WTC11 (cell line): ENCODE results near the gene NHSL1. TPM values are rescaled to one million over a fixed set of nuclear protein-coding genes. Genes with fewer than 3 reads are reported as not detected.
A peak's percentile ranks its signal among the peaks of the same experiment; 100 is the strongest.

Source experiments
- ATAC-seq: fragments of 200-7000 bp; cut with Tn5 transposase; 2 replicates; pipeline ENCODE4 v1.10.0; 2021; ENCODE audit warnings: mild to moderate bottlenecking, moderate library complexity
- CTCF ChIA-PET: fragments of 300-600 bp; sonication (Branson Sonifier 250); formaldehyde crosslinking; loops from one replicate; lab custom pipeline; 2021; ENCODE audit warnings: antibody characterized with exemption; lab: Charles Lee
- POLR2A ChIA-PET: fragments of 350-600 bp; sonication (Branson Sonifier 250); formaldehyde crosslinking; loops from one replicate; lab custom pipeline; 2021; ENCODE audit warnings: antibody characterized with exemption; lab: Charles Lee
- DNase-seq: peaks from one replicate; pipeline ENCODE4 v3.0.0; 2021; ENCODE audit warnings: low spot score
- H3K27ac Mint-ChIP-seq: 2 replicates; pipeline ENCODE4 v1.8.0; 2021; ENCODE audit warnings: mixed read lengths
- H3K27me3 Mint-ChIP-seq: 2 replicates; pipeline ENCODE4 v1.8.0; 2021; ENCODE audit warnings: low read depth, mild to moderate bottlenecking, moderate library complexity, mixed read lengths
- H3K36me3 Mint-ChIP-seq: 2 replicates; pipeline ENCODE4 v1.8.0; 2021; ENCODE audit warnings: mixed read lengths
- H3K4me1 Mint-ChIP-seq: 2 replicates; pipeline ENCODE4 v1.8.0; 2022; ENCODE audit warnings: mixed read lengths
- H3K4me3 Mint-ChIP-seq: 2 replicates; pipeline ENCODE4 v1.8.0; 2021; ENCODE audit warnings: mild to moderate bottlenecking, moderate library complexity, mixed read lengths
- H3K9me3 Mint-ChIP-seq: 2 replicates; pipeline ENCODE4 v1.8.0; 2021; ENCODE audit warnings: mixed read lengths
- CREB1 ChIP-seq: sonication (generic); formaldehyde crosslinking; IDR thresholded peaks from 2 replicates; pipeline ENCODE4 v1.8.0; 2023; ENCODE audit warnings: mild to moderate bottlenecking, missing genetic modification reagents
- ETV6 ChIP-seq: sonication (generic); formaldehyde crosslinking; IDR thresholded peaks from 2 replicates; pipeline ENCODE4 v1.8.1; 2022; ENCODE audit warnings: mild to moderate bottlenecking, missing genetic modification reagents
- FOXJ3 ChIP-seq: sonication (generic); formaldehyde crosslinking; IDR thresholded peaks from 2 replicates; pipeline ENCODE4 v1.9.0; 2021; ENCODE audit warnings: missing genetic modification reagents, mild to moderate bottlenecking, borderline replicate concordance
- GABPB1 ChIP-seq: sonication (generic); formaldehyde crosslinking; IDR thresholded peaks from 2 replicates; pipeline ENCODE4 v1.8.1; 2023; ENCODE audit warnings: mild to moderate bottlenecking, missing genetic modification reagents
- GRHL2 ChIP-seq: fragments of 250-450 bp; sonication (Bioruptor Pico); IDR thresholded peaks from 2 replicates; pipeline ENCODE4 v1.8.0; 2022; ENCODE audit warnings: mild to moderate bottlenecking, moderate library complexity; ENCODE audit not compliant: insufficient replicate concordance, severe bottlenecking
- HMGA2 ChIP-seq: fragments of 250-450 bp; sonication (Bioruptor Pico); IDR thresholded peaks from 2 replicates; pipeline ENCODE4 v1.4.0; 2021; ENCODE audit warnings: mild to moderate bottlenecking, moderate library complexity
- MXD4 ChIP-seq: fragments of 250-450 bp; sonication (Bioruptor Pico); IDR thresholded peaks from 2 replicates; pipeline ENCODE4 v1.8.0; 2021; ENCODE audit warnings: mild to moderate bottlenecking, moderate library complexity, borderline replicate concordance
- MYBL2 ChIP-seq: sonication (generic); formaldehyde crosslinking; IDR thresholded peaks from 2 replicates; pipeline ENCODE4 v1.8.1; 2023; ENCODE audit warnings: mild to moderate bottlenecking, moderate library complexity, missing genetic modification reagents
- SMAD4 ChIP-seq: sonication (generic); formaldehyde crosslinking; IDR thresholded peaks from 2 replicates; pipeline ENCODE4 v1.8.0; 2022; ENCODE audit warnings: mild to moderate bottlenecking, missing genetic modification reagents
- SP1 ChIP-seq: sonication (generic); formaldehyde crosslinking; conservative IDR thresholded peaks from 2 replicates; pipeline ENCODE4 v1.8.1; 2022; ENCODE audit warnings: missing genetic modification reagents
- TEAD4 ChIP-seq: sonication (generic); formaldehyde crosslinking; IDR thresholded peaks from 2 replicates; pipeline ENCODE4 v1.8.0; 2022; ENCODE audit warnings: mild to moderate bottlenecking, missing genetic modification reagents
- ZNF396 ChIP-seq: fragments of 250-450 bp; sonication (Bioruptor Pico); IDR thresholded peaks from 2 replicates; pipeline ENCODE4 v1.8.0; 2021; ENCODE audit warnings: mild to moderate bottlenecking, moderate library complexity, borderline replicate concordance
- ZNF671 ChIP-seq: fragments of 250-450 bp; sonication (Bioruptor Pico); IDR thresholded peaks from 2 replicates; pipeline ENCODE4 v1.8.0; 2021; ENCODE audit warnings: mild to moderate bottlenecking
- total RNA-seq: library from RNA; stranded (reverse); gene quantifications from 3 replicates; pipeline ENCODE4 v1.2.3, GENCODE V29; 2021
- TF ChIP-seq, protein P1 (sequence below): fragments of 250-450 bp; sonication (Bioruptor Pico); IDR thresholded peaks from 2 replicates; pipeline ENCODE4 v1.9.0; 2021; ENCODE audit warnings: moderate library complexity, mild to moderate bottlenecking, inconsistent platforms, borderline replicate concordance
- TF ChIP-seq, protein P2 (sequence below): fragments of 250-450 bp; sonication (Bioruptor Pico); IDR thresholded peaks from 2 replicates; pipeline ENCODE4 v2.1.2; 2022; ENCODE audit warnings: mild to moderate bottlenecking, moderate library complexity
- TF ChIP-seq, protein P3 (sequence below): fragments of 250-450 bp; sonication (Bioruptor Pico); IDR thresholded peaks from 2 replicates; pipeline ENCODE4 v1.9.0; 2021; ENCODE audit warnings: mild to moderate bottlenecking
- TF ChIP-seq, protein P4 (sequence below): sonication (generic); formaldehyde crosslinking; IDR thresholded peaks from 2 replicates; pipeline ENCODE4 v1.8.0; 2022; ENCODE audit warnings: mild to moderate bottlenecking, missing genetic modification reagents
- TF ChIP-seq, protein P5 (sequence below): fragments of 250-450 bp; sonication (Bioruptor Pico); IDR thresholded peaks from 2 replicates; pipeline ENCODE4 v1.8.0; 2021; ENCODE audit warnings: mild to moderate bottlenecking
- TF ChIP-seq, protein P6 (sequence below): sonication (generic); formaldehyde crosslinking; IDR thresholded peaks from 2 replicates; pipeline ENCODE4 v1.8.1; 2023; ENCODE audit warnings: mild to moderate bottlenecking, missing genetic modification reagents
- TF ChIP-seq, protein P7 (sequence below): fragments of 250-450 bp; sonication (Bioruptor Pico); IDR thresholded peaks from 2 replicates; pipeline ENCODE4 v1.9.0; 2021; ENCODE audit warnings: mild to moderate bottlenecking, borderline replicate concordance

Gene NHSL1
- total RNA-seq, 1 experiment from 2014 or later: 31.1 TPM

DNA sequence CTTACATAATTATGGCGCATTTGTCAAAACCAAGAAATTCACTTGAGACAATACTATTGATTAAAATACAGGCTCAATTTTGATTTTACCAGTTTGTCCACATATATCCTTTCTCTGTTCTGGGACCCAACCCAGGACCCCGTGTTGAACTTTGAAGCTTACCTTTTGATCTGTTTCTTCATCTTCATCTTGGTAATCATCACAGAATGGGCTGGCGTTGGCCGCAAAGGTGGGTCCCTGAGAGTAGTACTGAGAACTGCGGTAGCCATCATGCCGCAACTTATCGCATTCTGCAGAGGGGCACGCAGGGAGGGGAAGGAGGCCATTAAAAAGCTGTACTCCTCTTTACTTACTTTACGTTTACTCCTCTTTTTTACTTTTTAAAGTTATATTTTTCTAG, 26.1 kb downstream of the NHSL1 start (continued):
- TF ChIP-seq SMAD4 (CRISPR knock-in tag): no peak
- TF ChIP-seq, protein P1, sequence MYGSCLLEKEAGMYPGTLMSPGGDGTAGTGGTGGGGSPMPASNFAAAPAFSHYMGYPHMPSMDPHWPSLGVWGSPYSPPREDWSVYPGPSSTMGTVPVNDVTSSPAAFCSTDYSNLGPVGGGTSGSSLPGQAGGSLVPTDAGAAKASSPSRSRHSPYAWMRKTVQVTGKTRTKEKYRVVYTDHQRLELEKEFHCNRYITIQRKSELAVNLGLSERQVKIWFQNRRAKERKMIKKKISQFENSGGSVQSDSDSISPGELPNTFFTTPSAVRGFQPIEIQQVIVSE (CRISPR knock-in tag): no peak
- TF ChIP-seq, protein P2, sequence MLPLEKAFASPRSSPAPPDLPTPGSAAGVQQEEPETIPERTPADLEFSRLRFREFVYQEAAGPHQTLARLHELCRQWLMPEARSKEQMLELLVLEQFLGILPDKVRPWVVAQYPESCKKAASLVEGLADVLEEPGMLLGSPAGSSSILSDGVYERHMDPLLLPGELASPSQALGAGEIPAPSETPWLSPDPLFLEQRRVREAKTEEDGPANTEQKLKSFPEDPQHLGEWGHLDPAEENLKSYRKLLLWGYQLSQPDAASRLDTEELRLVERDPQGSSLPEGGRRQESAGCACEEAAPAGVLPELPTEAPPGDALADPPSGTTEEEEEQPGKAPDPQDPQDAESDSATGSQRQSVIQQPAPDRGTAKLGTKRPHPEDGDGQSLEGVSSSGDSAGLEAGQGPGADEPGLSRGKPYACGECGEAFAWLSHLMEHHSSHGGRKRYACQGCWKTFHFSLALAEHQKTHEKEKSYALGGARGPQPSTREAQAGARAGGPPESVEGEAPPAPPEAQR: no peak
- no peak for TF ChIP-seq ZNF671 (CRISPR knock-in tag)
- TF ChIP-seq HMGA2 (CRISPR knock-in tag): no peak
- TF ChIP-seq MYBL2 (CRISPR knock-in tag): no peak
- TF ChIP-seq, all 79 proteins: peak for 0

DNA sequence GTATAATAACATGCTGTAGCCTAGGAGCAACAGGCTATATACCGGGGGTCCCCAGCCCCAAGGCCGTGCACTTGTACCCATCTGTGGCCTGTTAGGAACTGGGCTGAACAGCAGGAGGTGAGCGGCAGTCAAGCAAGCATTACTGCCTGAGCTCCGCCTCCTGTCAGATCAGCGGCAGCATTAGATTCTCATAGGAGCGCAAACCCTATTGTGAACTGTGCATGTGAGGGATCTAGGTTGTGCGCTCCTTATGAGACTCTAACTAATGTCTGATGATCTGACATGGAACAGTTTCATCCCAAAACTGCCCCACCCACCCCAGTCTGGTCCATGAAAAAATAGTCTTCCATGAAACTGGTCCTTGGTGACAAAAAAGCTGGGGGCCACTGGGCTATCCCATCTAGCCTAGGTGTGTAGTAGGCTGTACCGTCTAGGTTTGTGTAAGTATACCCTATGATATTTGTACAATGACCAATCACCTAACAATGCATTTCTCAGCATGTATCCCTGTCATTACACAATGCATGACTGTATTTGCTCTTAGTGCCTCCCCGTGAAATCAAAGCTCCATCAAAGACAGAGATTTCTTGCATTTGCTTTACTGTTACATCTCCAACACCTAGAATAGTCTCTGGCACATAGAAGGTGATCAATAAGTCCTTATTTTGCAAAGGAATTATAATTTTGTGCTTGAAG, 30.8 kb downstream of the NHSL1 start:
- H3K36me3 Mint-ChIP-seq: peaks cover 7% of the 10 kb centered on the region
- ChIA-PET POLR2A (no interaction called here), CTCF (no interaction called here)
- ATAC-seq: no peak
- peaks cover 5% of the 10 kb centered on the region; the same call in 1 of the 2 replicates for H3K4me1 Mint-ChIP-seq
- no peak overlapping the region for H3K27ac Mint-ChIP-seq
- DNase-seq: no peak
- H3K9me3 Mint-ChIP-seq: no peaks in the 10 kb centered on the region
- peak; percentile 62; the same call in 1 of the 2 replicates for TF ChIP-seq GABPB1 (CRISPR knock-in tag)
- TF ChIP-seq ETV6 (CRISPR knock-in tag): no peak
- H3K4me3 Mint-ChIP-seq: no peak overlapping the region
- no peaks in the 10 kb centered on the region for H3K27me3 Mint-ChIP-seq

DNA sequence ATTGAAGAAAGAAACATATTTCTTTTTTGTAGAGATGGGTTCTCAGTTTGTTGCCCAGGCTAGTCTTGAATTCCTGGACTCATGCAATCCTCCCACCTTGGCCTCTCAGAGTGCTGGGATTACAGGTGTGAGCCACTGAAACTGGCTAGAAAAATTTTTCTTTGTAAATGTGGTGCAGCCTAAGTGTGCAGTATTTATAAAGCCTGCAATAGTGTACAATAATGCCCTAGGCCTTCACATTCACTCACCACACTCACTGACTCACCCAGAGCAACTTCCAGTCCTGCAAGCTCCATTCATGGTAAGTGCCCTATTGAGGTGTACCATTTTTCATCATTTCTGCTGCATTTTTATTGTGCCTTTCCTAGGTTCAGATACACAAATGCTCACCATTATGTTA, 31.4 kb downstream of the NHSL1 start:
- no peak for TF ChIP-seq CREB1
- no peak for TF ChIP-seq TEAD4
- TF ChIP-seq FOXJ3 (CRISPR knock-in tag): no peak
- no peak for TF ChIP-seq GRHL2 (CRISPR knock-in tag)
- TF ChIP-seq, protein P3, sequence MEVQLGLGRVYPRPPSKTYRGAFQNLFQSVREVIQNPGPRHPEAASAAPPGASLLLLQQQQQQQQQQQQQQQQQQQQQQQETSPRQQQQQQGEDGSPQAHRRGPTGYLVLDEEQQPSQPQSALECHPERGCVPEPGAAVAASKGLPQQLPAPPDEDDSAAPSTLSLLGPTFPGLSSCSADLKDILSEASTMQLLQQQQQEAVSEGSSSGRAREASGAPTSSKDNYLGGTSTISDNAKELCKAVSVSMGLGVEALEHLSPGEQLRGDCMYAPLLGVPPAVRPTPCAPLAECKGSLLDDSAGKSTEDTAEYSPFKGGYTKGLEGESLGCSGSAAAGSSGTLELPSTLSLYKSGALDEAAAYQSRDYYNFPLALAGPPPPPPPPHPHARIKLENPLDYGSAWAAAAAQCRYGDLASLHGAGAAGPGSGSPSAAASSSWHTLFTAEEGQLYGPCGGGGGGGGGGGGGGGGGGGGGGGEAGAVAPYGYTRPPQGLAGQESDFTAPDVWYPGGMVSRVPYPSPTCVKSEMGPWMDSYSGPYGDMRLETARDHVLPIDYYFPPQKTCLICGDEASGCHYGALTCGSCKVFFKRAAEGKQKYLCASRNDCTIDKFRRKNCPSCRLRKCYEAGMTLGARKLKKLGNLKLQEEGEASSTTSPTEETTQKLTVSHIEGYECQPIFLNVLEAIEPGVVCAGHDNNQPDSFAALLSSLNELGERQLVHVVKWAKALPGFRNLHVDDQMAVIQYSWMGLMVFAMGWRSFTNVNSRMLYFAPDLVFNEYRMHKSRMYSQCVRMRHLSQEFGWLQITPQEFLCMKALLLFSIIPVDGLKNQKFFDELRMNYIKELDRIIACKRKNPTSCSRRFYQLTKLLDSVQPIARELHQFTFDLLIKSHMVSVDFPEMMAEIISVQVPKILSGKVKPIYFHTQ (CRISPR knock-in tag): no peak
- TF ChIP-seq, protein P4, sequence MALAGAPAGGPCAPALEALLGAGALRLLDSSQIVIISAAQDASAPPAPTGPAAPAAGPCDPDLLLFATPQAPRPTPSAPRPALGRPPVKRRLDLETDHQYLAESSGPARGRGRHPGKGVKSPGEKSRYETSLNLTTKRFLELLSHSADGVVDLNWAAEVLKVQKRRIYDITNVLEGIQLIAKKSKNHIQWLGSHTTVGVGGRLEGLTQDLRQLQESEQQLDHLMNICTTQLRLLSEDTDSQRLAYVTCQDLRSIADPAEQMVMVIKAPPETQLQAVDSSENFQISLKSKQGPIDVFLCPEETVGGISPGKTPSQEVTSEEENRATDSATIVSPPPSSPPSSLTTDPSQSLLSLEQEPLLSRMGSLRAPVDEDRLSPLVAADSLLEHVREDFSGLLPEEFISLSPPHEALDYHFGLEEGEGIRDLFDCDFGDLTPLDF (CRISPR knock-in tag): no peak
- no peak for TF ChIP-seq SP1 (CRISPR knock-in tag)
- TF ChIP-seq, protein P5, sequence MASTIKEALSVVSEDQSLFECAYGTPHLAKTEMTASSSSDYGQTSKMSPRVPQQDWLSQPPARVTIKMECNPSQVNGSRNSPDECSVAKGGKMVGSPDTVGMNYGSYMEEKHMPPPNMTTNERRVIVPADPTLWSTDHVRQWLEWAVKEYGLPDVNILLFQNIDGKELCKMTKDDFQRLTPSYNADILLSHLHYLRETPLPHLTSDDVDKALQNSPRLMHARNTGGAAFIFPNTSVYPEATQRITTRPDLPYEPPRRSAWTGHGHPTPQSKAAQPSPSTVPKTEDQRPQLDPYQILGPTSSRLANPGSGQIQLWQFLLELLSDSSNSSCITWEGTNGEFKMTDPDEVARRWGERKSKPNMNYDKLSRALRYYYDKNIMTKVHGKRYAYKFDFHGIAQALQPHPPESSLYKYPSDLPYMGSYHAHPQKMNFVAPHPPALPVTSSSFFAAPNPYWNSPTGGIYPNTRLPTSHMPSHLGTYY (CRISPR knock-in tag): no peak
- TF ChIP-seq, protein P6, sequence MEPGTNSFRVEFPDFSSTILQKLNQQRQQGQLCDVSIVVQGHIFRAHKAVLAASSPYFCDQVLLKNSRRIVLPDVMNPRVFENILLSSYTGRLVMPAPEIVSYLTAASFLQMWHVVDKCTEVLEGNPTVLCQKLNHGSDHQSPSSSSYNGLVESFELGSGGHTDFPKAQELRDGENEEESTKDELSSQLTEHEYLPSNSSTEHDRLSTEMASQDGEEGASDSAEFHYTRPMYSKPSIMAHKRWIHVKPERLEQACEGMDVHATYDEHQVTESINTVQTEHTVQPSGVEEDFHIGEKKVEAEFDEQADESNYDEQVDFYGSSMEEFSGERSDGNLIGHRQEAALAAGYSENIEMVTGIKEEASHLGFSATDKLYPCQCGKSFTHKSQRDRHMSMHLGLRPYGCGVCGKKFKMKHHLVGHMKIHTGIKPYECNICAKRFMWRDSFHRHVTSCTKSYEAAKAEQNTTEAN (CRISPR knock-in tag): no peak
- TF ChIP-seq, protein P7, sequence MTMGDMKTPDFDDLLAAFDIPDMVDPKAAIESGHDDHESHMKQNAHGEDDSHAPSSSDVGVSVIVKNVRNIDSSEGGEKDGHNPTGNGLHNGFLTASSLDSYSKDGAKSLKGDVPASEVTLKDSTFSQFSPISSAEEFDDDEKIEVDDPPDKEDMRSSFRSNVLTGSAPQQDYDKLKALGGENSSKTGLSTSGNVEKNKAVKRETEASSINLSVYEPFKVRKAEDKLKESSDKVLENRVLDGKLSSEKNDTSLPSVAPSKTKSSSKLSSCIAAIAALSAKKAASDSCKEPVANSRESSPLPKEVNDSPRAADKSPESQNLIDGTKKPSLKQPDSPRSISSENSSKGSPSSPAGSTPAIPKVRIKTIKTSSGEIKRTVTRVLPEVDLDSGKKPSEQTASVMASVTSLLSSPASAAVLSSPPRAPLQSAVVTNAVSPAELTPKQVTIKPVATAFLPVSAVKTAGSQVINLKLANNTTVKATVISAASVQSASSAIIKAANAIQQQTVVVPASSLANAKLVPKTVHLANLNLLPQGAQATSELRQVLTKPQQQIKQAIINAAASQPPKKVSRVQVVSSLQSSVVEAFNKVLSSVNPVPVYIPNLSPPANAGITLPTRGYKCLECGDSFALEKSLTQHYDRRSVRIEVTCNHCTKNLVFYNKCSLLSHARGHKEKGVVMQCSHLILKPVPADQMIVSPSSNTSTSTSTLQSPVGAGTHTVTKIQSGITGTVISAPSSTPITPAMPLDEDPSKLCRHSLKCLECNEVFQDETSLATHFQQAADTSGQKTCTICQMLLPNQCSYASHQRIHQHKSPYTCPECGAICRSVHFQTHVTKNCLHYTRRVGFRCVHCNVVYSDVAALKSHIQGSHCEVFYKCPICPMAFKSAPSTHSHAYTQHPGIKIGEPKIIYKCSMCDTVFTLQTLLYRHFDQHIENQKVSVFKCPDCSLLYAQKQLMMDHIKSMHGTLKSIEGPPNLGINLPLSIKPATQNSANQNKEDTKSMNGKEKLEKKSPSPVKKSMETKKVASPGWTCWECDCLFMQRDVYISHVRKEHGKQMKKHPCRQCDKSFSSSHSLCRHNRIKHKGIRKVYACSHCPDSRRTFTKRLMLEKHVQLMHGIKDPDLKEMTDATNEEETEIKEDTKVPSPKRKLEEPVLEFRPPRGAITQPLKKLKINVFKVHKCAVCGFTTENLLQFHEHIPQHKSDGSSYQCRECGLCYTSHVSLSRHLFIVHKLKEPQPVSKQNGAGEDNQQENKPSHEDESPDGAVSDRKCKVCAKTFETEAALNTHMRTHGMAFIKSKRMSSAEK (CRISPR knock-in tag): no peak
- TF ChIP-seq MXD4: no peak
- TF ChIP-seq ZNF396: no peak
- Mint-ChIP-seq H3K27me3 (no peaks in the 10 kb centered on the region), H3K9me3 (no peaks in the 10 kb centered on the region), H3K4me1 (peaks cover 5% of the 10 kb centered on the region; the same call in 1 of the 2 replicates), H3K36me3 (peaks cover 10% of the 10 kb centered on the region), H3K4me3 (no peak overlapping the region), H3K27ac (no peak overlapping the region)
- ChIA-PET CTCF (interaction anchor here (1.0 kb wide), 1 partner anchor 42 kb away, joined by 3 read pairs; no protein-coding TSS in a partner anchor), POLR2A (no interaction called here)
- DNase-seq: no peak
- ATAC-seq: no peak
